Limb (tissue), 2 donors: ENCODE data around the gene IFI35.

ENCODE experiments used
- DNase-seq, 2 donors: peaks; one replicate each; pipeline ENCODE4 v3.0.0-alpha.2; 2016; ENCODE audit errors: extremely low spot score in 2 of 2

Gene IFI35

GRCh38 chr17:43056051-43056450, 49.5 kb downstream of the IFI35 start:
- no peak for DNase-seq

DNA sequence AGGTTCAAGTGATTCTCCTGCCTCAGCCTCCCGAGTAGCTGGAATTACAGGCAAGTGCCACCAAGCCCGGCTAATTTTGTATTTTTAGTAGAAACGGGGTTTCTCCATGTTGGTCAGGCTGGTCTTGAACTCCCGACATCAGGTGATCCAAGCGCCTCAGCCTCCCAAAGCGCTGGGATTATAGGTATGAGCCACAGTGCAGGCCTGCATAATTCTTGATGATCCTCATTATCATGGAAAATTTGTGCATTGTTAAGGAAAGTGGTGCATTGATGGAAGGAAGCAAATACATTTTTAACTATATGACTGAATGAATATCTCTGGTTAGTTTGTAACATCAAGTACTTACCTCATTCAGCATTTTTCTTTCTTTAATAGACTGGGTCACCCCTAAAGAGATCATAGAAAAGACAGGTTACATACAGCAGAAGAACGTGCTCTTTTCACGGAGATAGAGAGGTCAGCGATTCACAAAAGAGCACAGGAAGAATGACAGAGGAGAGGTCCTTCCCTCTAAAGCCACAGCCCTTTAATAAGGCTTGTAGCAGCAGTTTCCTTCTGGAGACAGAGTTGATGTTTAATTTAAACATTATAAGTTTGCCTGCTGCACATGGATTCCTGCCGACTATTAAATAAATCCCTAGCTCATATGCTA, 56.5 kb downstream of the IFI35 start:
- DNase-seq: no peak
